GM12892 (cell line): Measurements from ENCODE around the gene PMEPA1.

ENCODE experiments used
- POLR2A ChIP-seq: IDR thresholded peaks from 2 replicates; pipeline ENCODE4 v1.6.1; 2011; ENCODE audit warnings: low read depth, low read length, control low read depth
- TAF1 ChIP-seq: IDR thresholded peaks from 2 replicates; pipeline ENCODE4 v1.6.1; 2011; ENCODE audit warnings: low read depth, mild to moderate bottlenecking, control low read depth, low read length, borderline replicate concordance

- TF ChIP-seq POLR2A (no peak), TAF1 (no peak)
Observed at GRCh38 chr20:57679113-57679512, 30.7 kb downstream of the PMEPA1 start.
